SU-DHL-6 (cell line): ENCODE results near the gene KSR2.

ENCODE experiments used
- CTCF ChIP-seq: fragments of 200-600 bp; sonication (generic); IDR thresholded peaks from one replicate; pipeline ENCODE4 v1.5.1; 2017; ENCODE audit warnings: antibody characterized with exemption, mild to moderate bottlenecking, low read length, moderate library complexity; ENCODE audit not compliant: insufficient read depth, poor library complexity, severe bottlenecking
- EZH2phosphoT487 ChIP-seq: fragments of 200-600 bp; sonication (generic), shearing (Covaris generic); conservative IDR thresholded peaks from 2 replicates; pipeline ENCODE4 v1.6.1; 2018; ENCODE audit warnings: mild to moderate bottlenecking, antibody characterized with exemption, low read length, moderate library complexity, mixed read lengths

- no peak for TF ChIP-seq CTCF
- TF ChIP-seq EZH2phosphoT487: no peak
Measured at GRCh38 chr12:117441751-117442150, 527.0 kb downstream of the KSR2 start.
